GM23338 (cell line): Measurements from ENCODE around the gene KRTAP10-5. TPM values are rescaled to one million over a fixed set of nuclear protein-coding genes. Genes with fewer than 3 reads are reported as not detected.

ENCODE experiments used
- ATAC-seq: fragments of 200-7000 bp; cut with Tn5 transposase; 3 replicates; pipeline ENCODE4 v1.9.1; 2020
- DNase-seq: peaks from one replicate; pipeline ENCODE4 v3.0.0-alpha.2; 2015; ENCODE audit warnings: low spot score
- H2AFZ ChIP-seq: fragments of 200-600 bp; sonication (generic); 2 replicates; pipeline ENCODE4 v1.8.0; 2016; ENCODE audit warnings: antibody characterized with exemption, mild to moderate bottlenecking, moderate library complexity
- H3F3A ChIP-seq: fragments of 200-600 bp; sonication (generic); replicated peaks from 2 replicates; pipeline ENCODE4 v1.8.0; 2017; ENCODE audit warnings: antibody characterized with exemption, mixed run types, low read depth
- H3K27ac ChIP-seq: fragments of 200-600 bp; sonication (generic); 2 replicates; pipeline ENCODE4 v1.6.1; 2016; ENCODE audit warnings: low read depth
- H3K27me3 ChIP-seq: fragments of 200-600 bp; sonication (generic); 2 replicates; pipeline ENCODE4 v1.8.0; 2016; ENCODE audit warnings: mild to moderate bottlenecking, mixed run types, moderate library complexity; ENCODE audit not compliant: insufficient read depth
- H3K36me3 ChIP-seq: fragments of 200-600 bp; sonication (generic); 2 replicates; pipeline ENCODE4 v1.8.0; 2016; ENCODE audit warnings: mild to moderate bottlenecking; ENCODE audit not compliant: insufficient read depth
- H3K4me1 ChIP-seq: fragments of 200-600 bp; sonication (generic); 2 replicates; pipeline ENCODE4 v1.8.0; 2016; ENCODE audit warnings: mild to moderate bottlenecking, moderate library complexity; ENCODE audit not compliant: insufficient read depth
- H3K4me2 ChIP-seq: fragments of 200-600 bp; sonication (generic); 2 replicates; pipeline ENCODE4 v1.7.1; 2017; ENCODE audit warnings: mixed run types
- H3K4me3 ChIP-seq: fragments of 200-600 bp; sonication (generic); 2 replicates; pipeline ENCODE4 v1.6.1; 2016; ENCODE audit warnings: mixed run types
- H3K79me2 ChIP-seq: fragments of 200-600 bp; sonication (generic); replicated peaks from 2 replicates; pipeline ENCODE4 v1.8.0; 2017; ENCODE audit warnings: mild to moderate bottlenecking; ENCODE audit not compliant: insufficient read depth
- H3K9me2 ChIP-seq: fragments of 200-600 bp; sonication (generic); 2 replicates; pipeline ENCODE4 v1.8.0; 2017; ENCODE audit not compliant: insufficient read depth
- H4K20me1 ChIP-seq: fragments of 200-600 bp; sonication (generic); replicated peaks from 2 replicates; pipeline ENCODE4 v1.8.0; 2017; ENCODE audit warnings: mild to moderate bottlenecking; ENCODE audit not compliant: insufficient read depth
- H3K27ac Mint-ChIP-seq: 2 replicates; pipeline ENCODE4 v1.8.0; 2020; ENCODE audit warnings: inconsistent platforms, mild to moderate bottlenecking, moderate library complexity, mixed read lengths
- H3K27me3 Mint-ChIP-seq: 3 replicates; pipeline ENCODE4 v1.8.0; 2022; ENCODE audit warnings: low read depth, mild to moderate bottlenecking, moderate library complexity, mixed read lengths, inconsistent platforms; ENCODE audit not compliant: insufficient read depth, poor library complexity
- H3K36me3 Mint-ChIP-seq: 3 replicates; pipeline ENCODE4 v1.8.0; 2021; ENCODE audit warnings: low read depth, mild to moderate bottlenecking, inconsistent platforms, moderate library complexity, mixed read lengths
- H3K4me1 Mint-ChIP-seq: 3 replicates; pipeline ENCODE4 v1.8.0; 2020; ENCODE audit warnings: mild to moderate bottlenecking, inconsistent platforms, mixed read lengths
- H3K4me3 Mint-ChIP-seq: 3 replicates; pipeline ENCODE4 v1.8.0; 2021; ENCODE audit warnings: moderate library complexity, mild to moderate bottlenecking, inconsistent platforms, mixed read lengths
- H3K9me3 Mint-ChIP-seq: 3 replicates; pipeline ENCODE4 v1.8.0; 2020; ENCODE audit warnings: moderate library complexity, mild to moderate bottlenecking, inconsistent platforms, mixed read lengths
- CREB1 ChIP-seq: fragments of 250-450 bp; sonication (Bioruptor Pico); IDR thresholded peaks from 2 replicates; pipeline ENCODE4 v1.5.0; 2020; ENCODE audit warnings: low read depth, mild to moderate bottlenecking, moderate library complexity
- CTCF ChIP-seq, 2 experiments: fragments of 200-600 bp in 1 of 2; sonication (generic) in 1 of 2; conservative IDR thresholded peaks; 2 replicates each; pipeline versions ENCODE4 v1.5.1 to v1.6.1; 2016 to 2017; ENCODE audit warnings: antibody characterized with exemption in 2 of 2, low read depth in 2 of 2, mild to moderate bottlenecking in 2 of 2, moderate library complexity in 1 of 2
- EZH2 ChIP-seq: fragments of 200-600 bp; sonication (generic); IDR thresholded peaks from one replicate; pipeline ENCODE4 v1.8.0; 2017; ENCODE audit warnings: antibody characterized with exemption, mild to moderate bottlenecking, low read depth; ENCODE audit not compliant: unreplicated experiment
- EZH2phosphoT487 ChIP-seq: fragments of 200-600 bp; sonication (generic); IDR thresholded peaks from one replicate; pipeline ENCODE4 v1.8.1; 2018; ENCODE audit warnings: antibody characterized with exemption; ENCODE audit not compliant: unreplicated experiment
- JUNB ChIP-seq: IDR thresholded peaks from one replicate; pipeline ENCODE4 v1.6.1; 2016; ENCODE audit warnings: antibody characterized with exemption; ENCODE audit not compliant: unreplicated experiment
- NANOG ChIP-seq: IDR thresholded peaks from 2 replicates; pipeline ENCODE4 v1.6.1; 2016; ENCODE audit warnings: antibody characterized with exemption, borderline replicate concordance
- POLR2AphosphoS5 ChIP-seq: IDR thresholded peaks from 2 replicates; pipeline ENCODE4 v1.6.1; 2016; ENCODE audit warnings: antibody characterized with exemption, low read depth
- REST ChIP-seq: IDR thresholded peaks from one replicate; pipeline ENCODE4 v1.6.1; 2018; ENCODE audit warnings: antibody characterized with exemption; ENCODE audit not compliant: unreplicated experiment
- STAT1 ChIP-seq: IDR thresholded peaks from one replicate; pipeline ENCODE4 v1.6.1; 2016; ENCODE audit warnings: antibody characterized with exemption; ENCODE audit not compliant: unreplicated experiment
- ZNF114 ChIP-seq: fragments of 250-450 bp; sonication (Bioruptor Pico); IDR thresholded peaks from 2 replicates; pipeline ENCODE4 v1.5.0; 2020; ENCODE audit warnings: mild to moderate bottlenecking, moderate library complexity
- ZNF331 ChIP-seq: fragments of 250-450 bp; sonication (Bioruptor Pico); IDR thresholded peaks from 2 replicates; pipeline ENCODE4 v1.5.0; 2020; ENCODE audit warnings: low read depth, mild to moderate bottlenecking, moderate library complexity
- polyA plus RNA-seq: library from polyadenylated mRNA; unstranded; fragments of >200 nt; fragmentation: Nextera tagmentation; extraction: Ambion mirVana; gene quantifications from 2 replicates; pipeline ENCODE4 v1.2.1, GENCODE V29; 2016
- total RNA-seq: library from RNA; depleted of rRNA; stranded (reverse); fragments of >200 nt; shearing (Covaris generic); gene quantifications from 2 replicates; pipeline ENCODE4 v1.2.3, GENCODE V29; 2014
- TF ChIP-seq, protein P1 (sequence below): fragments of 250-450 bp; sonication (Bioruptor Pico); IDR thresholded peaks from 2 replicates; pipeline ENCODE4 v1.5.0; 2020; ENCODE audit warnings: mild to moderate bottlenecking, moderate library complexity
- TF ChIP-seq, protein P2 (sequence below): IDR thresholded peaks from 2 replicates; pipeline ENCODE4 v1.6.1; 2016; ENCODE audit warnings: antibody characterized with exemption

Gene KRTAP10-5
- total and polyA plus RNA-seq, 2 experiments from 2014 or later, result not detected

GRCh38 chr21:44579056-44579832, 1.2 kb downstream of the KRTAP10-5 start:
- Mint-ChIP-seq H3K27me3 (peaks cover 11% of the 10 kb centered on the region), H3K4me3 (no peak overlapping the region), H3K4me1 (peaks cover 9% of the 10 kb centered on the region), H3K27ac (no peak overlapping the region), H3K9me3 (peaks cover 30% of the 10 kb centered on the region), H3K36me3 (peaks cover 3% of the 10 kb centered on the region; the same call in 2 of the 3 replicates)
- DNase-seq, result no peak
- H4K20me1 ChIP-seq, result no peaks in the 10 kb centered on the region
- no peak for TF ChIP-seq NANOG
- TF ChIP-seq EZH2phosphoT487, result no peak
- TF ChIP-seq, protein P1, sequence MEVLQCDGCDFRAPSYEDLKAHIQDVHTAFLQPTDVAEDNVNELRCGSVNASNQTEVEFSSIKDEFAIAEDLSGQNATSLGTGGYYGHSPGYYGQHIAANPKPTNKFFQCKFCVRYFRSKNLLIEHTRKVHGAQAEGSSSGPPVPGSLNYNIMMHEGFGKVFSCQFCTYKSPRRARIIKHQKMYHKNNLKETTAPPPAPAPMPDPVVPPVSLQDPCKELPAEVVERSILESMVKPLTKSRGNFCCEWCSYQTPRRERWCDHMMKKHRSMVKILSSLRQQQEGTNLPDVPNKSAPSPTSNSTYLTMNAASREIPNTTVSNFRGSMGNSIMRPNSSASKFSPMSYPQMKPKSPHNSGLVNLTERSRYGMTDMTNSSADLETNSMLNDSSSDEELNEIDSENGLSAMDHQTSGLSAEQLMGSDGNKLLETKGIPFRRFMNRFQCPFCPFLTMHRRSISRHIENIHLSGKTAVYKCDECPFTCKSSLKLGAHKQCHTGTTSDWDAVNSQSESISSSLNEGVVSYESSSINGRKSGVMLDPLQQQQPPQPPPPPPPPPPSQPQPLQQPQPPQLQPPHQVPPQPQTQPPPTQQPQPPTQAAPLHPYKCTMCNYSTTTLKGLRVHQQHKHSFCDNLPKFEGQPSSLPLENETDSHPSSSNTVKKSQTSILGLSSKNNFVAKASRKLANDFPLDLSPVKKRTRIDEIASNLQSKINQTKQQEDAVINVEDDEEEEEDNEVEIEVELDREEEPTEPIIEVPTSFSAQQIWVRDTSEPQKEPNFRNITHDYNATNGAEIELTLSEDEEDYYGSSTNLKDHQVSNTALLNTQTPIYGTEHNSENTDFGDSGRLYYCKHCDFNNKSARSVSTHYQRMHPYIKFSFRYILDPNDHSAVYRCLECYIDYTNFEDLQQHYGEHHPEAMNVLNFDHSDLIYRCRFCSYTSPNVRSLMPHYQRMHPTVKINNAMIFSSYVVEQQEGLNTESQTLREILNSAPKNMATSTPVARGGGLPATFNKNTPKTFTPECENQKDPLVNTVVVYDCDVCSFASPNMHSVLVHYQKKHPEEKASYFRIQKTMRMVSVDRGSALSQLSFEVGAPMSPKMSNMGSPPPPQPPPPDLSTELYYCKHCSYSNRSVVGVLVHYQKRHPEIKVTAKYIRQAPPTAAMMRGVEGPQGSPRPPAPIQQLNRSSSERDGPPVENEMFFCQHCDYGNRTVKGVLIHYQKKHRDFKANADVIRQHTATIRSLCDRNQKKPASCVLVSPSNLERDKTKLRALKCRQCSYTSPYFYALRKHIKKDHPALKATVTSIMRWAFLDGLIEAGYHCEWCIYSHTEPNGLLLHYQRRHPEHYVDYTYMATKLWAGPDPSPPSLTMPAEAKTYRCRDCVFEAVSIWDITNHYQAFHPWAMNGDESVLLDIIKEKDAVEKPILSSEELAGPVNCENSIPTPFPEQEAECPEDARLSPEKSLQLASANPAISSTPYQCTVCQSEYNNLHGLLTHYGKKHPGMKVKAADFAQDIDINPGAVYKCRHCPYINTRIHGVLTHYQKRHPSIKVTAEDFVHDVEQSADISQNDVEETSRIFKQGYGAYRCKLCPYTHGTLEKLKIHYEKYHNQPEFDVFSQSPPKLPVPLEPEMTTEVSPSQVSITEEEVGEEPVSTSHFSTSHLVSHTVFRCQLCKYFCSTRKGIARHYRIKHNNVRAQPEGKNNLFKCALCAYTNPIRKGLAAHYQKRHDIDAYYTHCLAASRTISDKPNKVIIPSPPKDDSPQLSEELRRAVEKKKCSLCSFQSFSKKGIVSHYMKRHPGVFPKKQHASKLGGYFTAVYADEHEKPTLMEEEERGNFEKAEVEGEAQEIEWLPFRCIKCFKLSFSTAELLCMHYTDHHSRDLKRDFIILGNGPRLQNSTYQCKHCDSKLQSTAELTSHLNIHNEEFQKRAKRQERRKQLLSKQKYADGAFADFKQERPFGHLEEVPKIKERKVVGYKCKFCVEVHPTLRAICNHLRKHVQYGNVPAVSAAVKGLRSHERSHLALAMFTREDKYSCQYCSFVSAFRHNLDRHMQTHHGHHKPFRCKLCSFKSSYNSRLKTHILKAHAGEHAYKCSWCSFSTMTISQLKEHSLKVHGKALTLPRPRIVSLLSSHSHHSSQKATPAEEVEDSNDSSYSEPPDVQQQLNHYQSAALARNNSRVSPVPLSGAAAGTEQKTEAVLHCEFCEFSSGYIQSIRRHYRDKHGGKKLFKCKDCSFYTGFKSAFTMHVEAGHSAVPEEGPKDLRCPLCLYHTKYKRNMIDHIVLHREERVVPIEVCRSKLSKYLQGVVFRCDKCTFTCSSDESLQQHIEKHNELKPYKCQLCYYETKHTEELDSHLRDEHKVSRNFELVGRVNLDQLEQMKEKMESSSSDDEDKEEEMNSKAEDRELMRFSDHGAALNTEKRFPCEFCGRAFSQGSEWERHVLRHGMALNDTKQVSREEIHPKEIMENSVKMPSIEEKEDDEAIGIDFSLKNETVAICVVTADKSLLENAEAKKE, result no peak
- no peak for TF ChIP-seq CREB1 (CRISPR knock-in tag)
- TF ChIP-seq JUNB, result no peak
- TF ChIP-seq ZNF114, result no peak
- no peak for TF ChIP-seq REST
- TF ChIP-seq POLR2AphosphoS5, result no peak
- no peak for TF ChIP-seq EZH2
- no peak for TF ChIP-seq ZNF331 (CRISPR knock-in tag)
- TF ChIP-seq, protein P2, sequence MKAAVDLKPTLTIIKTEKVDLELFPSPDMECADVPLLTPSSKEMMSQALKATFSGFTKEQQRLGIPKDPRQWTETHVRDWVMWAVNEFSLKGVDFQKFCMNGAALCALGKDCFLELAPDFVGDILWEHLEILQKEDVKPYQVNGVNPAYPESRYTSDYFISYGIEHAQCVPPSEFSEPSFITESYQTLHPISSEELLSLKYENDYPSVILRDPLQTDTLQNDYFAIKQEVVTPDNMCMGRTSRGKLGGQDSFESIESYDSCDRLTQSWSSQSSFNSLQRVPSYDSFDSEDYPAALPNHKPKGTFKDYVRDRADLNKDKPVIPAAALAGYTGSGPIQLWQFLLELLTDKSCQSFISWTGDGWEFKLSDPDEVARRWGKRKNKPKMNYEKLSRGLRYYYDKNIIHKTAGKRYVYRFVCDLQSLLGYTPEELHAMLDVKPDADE, result no peak
- no peak for TF ChIP-seq STAT1
- no peak for TF ChIP-seq CTCF (conservative IDR thresholded peaks at IDR 0.05; ENCODE audit: low read depth in 2 of 2)
- H3K27ac ChIP-seq, result no peak overlapping the region
- no peak overlapping the region for H2AFZ ChIP-seq
- ATAC-seq, result no peak
- no peak overlapping the region for H3K4me2 ChIP-seq
- no peaks in the 10 kb centered on the region for H3K79me2 ChIP-seq
- H3K4me3 ChIP-seq, result no peak overlapping the region
- no peaks in the 10 kb centered on the region for H3K9me2 ChIP-seq
- no peaks in the 10 kb centered on the region for H3K4me1 ChIP-seq
- no peaks in the 10 kb centered on the region for H3K36me3 ChIP-seq
- no peaks in the 10 kb centered on the region for H3F3A ChIP-seq
- no peaks in the 10 kb centered on the region for H3K27me3 ChIP-seq
